NCI-H510A (cell line): Measurements from ENCODE around the gene PKD2L1.
"Not testable (repeated sequence)": the region's sequence is repeated elsewhere in the genome, so short reads cannot be mapped to it uniquely, and the experiment has no call there.

Source experiments
- DNase-seq: peaks from one replicate; lab custom pipeline; 2025; lab: John Stamatoyannopoulos, UW

The PKD2L1 gene

GRCh38 chr10:100286051-100287033, 43.7 kb downstream of the PKD2L1 start, which contains the start of gene BLOC1S2:
BLOC1S2 (minus strand) TSS chr10:100286680; CDS start chr10:100286659, 21 bp downstream.
- peak; percentile 64 for DNase-seq

- not testable (repeated sequence) for DNase-seq
Measured at GRCh38 chr10:100285326-100285725, 44.7 kb downstream of the PKD2L1 start.

GRCh38 chr10:100282907-100283306, 47.1 kb downstream of the PKD2L1 start:
- DNase-seq: no peak

GRCh38 chr10:100276971-100277370, 53.1 kb downstream of the PKD2L1 start:
- DNase-seq: not testable (repeated sequence)

- peak; percentile 75 for DNase-seq
Measured at GRCh38 chr10:100267239-100268104, 62.6 kb downstream of the PKD2L1 start, which contains the start of gene CWF19L1. CWF19L1 (minus strand) TSS chr10:100267638; CDS start chr10:100267593, 45 bp downstream.

- no peak for DNase-seq
Measured at GRCh38 chr10:100265821-100266485, 64.1 kb downstream of the PKD2L1 start.

- no peak for DNase-seq
Measured at GRCh38 chr10:100254191-100254590, 75.8 kb downstream of the PKD2L1 start.

- DNase-seq: no peak
Measured at GRCh38 chr10:100253041-100253440, 77.0 kb downstream of the PKD2L1 start.

- no peak for DNase-seq
Measured at GRCh38 chr10:100248820-100249219, 81.2 kb downstream of the PKD2L1 start.

GRCh38 chr10:100245484-100246220, 84.4 kb downstream of the PKD2L1 start:
- no peak for DNase-seq

- DNase-seq: no peak
Measured at GRCh38 chr10:100239851-100240250, 90.2 kb downstream of the PKD2L1 start.

GRCh38 chr10:100238429-100238828, 91.6 kb downstream of the PKD2L1 start:
- DNase-seq: no peak
